ENCODE results near the gene OAS1. TPM values are rescaled to one million over a fixed set of nuclear protein-coding genes. Genes with fewer than 3 reads are reported as not detected.

OAS1 gene
- 490 and 506 TPM in 2 replicates for total RNA-seq (2014; rRNA removed; shearing (Covaris generic))

- DNase-seq (ENCODE audit: low read depth) = peak; percentile 91
Observed at GRCh38 chr12:112906712-112907414, at the start of gene OAS1. Gene OAS1 (plus strand): TSS chr12:112906962. CDS start chr12:112907040, 78 bp downstream.

GRCh38 chr12:112859291-112859690 is 47.5 kb upstream of the OAS1 start:
- DNase-seq (ENCODE audit: low read depth) = no peak

- DNase-seq (ENCODE audit: low read depth) = no peak
Observed at GRCh38 chr12:112860181-112860580, 46.6 kb upstream of the OAS1 start.

- no peak for DNase-seq (ENCODE audit: low read depth)
Observed at GRCh38 chr12:112861284-112861683, 45.5 kb upstream of the OAS1 start.

- no peak for DNase-seq (ENCODE audit: low read depth)
Observed at GRCh38 chr12:112862636-112863290, 44.0 kb upstream of the OAS1 start.

- DNase-seq (ENCODE audit: low read depth) = peak; percentile 8
Observed at GRCh38 chr12:112868459-112869041, 38.2 kb upstream of the OAS1 start.

- DNase-seq (ENCODE audit: low read depth) = no peak
Observed at GRCh38 chr12:112869091-112869490, 37.7 kb upstream of the OAS1 start.

- no peak for DNase-seq (ENCODE audit: low read depth)
Observed at GRCh38 chr12:112869778-112870177, 37.0 kb upstream of the OAS1 start.

- no peak for DNase-seq (ENCODE audit: low read depth)
Observed at GRCh38 chr12:112870267-112870980, 36.3 kb upstream of the OAS1 start.

GRCh38 chr12:112875608-112876007 is 31.2 kb upstream of the OAS1 start:
- DNase-seq (ENCODE audit: low read depth) = peak; percentile 37

- DNase-seq (ENCODE audit: low read depth) = no peak
Observed at GRCh38 chr12:112876506-112876905, 30.3 kb upstream of the OAS1 start.

- DNase-seq (ENCODE audit: low read depth) = no peak
Observed at GRCh38 chr12:112877006-112877405, 29.8 kb upstream of the OAS1 start.

GRCh38 chr12:112878488-112878887 is 28.3 kb upstream of the OAS1 start:
- no peak for DNase-seq (ENCODE audit: low read depth)

GRCh38 chr12:112879191-112879705 is 27.5 kb upstream of the OAS1 start:
- DNase-seq (ENCODE audit: low read depth) = no peak

- DNase-seq (ENCODE audit: low read depth) = no peak
Observed at GRCh38 chr12:112881602-112882001, 25.2 kb upstream of the OAS1 start.

GRCh38 chr12:112885236-112885635 is 21.5 kb upstream of the OAS1 start:
- no peak for DNase-seq (ENCODE audit: low read depth)

GRCh38 chr12:112887550-112887949 is 19.2 kb upstream of the OAS1 start:
- DNase-seq (ENCODE audit: low read depth) = no peak

GRCh38 chr12:112891093-112892024 is 15.4 kb upstream of the OAS1 start:
- DNase-seq (ENCODE audit: low read depth) = peak; percentile 25

- no peak for DNase-seq (ENCODE audit: low read depth)
Observed at GRCh38 chr12:112892856-112893255, 13.9 kb upstream of the OAS1 start.

- DNase-seq (ENCODE audit: low read depth) = no peak
Observed at GRCh38 chr12:112894128-112894527, 12.6 kb upstream of the OAS1 start.

- DNase-seq (ENCODE audit: low read depth) = no peak
Observed at GRCh38 chr12:112898380-112898779, 8.4 kb upstream of the OAS1 start.

Data from M059J (cell line).